GM12872 (cell line): Measurements from ENCODE around the gene SPRR4.
A peak's percentile ranks its signal among the peaks of the same experiment; 100 is the strongest.

Experiments used
- CTCF ChIP-seq: IDR thresholded peaks from 3 replicates; pipeline ENCODE4 v1.5.1; 2011; ENCODE audit warnings: low read depth, mild to moderate bottlenecking, low read length, moderate library complexity; ENCODE audit not compliant: insufficient read depth

SPRR4 gene

GRCh38 chr1:152957561-152957960 lies 12.9 kb upstream of the SPRR4 start:
- TF ChIP-seq CTCF = no peak

- no peak for TF ChIP-seq CTCF
Observed at GRCh38 chr1:152959273-152959672, 11.2 kb upstream of the SPRR4 start.

- TF ChIP-seq CTCF = no peak
Observed at GRCh38 chr1:152959801-152960451, 10.5 kb upstream of the SPRR4 start.

- TF ChIP-seq CTCF = peak; percentile 58
Observed at GRCh38 chr1:152960452-152961044, 9.9 kb upstream of the SPRR4 start.

- no peak for TF ChIP-seq CTCF
Observed at GRCh38 chr1:152961226-152961891, 9.1 kb upstream of the SPRR4 start.

GRCh38 chr1:152962876-152963415 lies 7.5 kb upstream of the SPRR4 start:
- no peak for TF ChIP-seq CTCF

GRCh38 chr1:152964536-152964935 lies 5.9 kb upstream of the SPRR4 start:
- TF ChIP-seq CTCF = no peak
